ENCODE results near the gene DAPK3. TPM values are rescaled to one million over a fixed set of nuclear protein-coding genes. Genes with fewer than 3 reads are reported as not detected.

The DAPK3 gene
- total RNA-seq, 1 experiment from 2014 or later: 62.7 TPM

Small RNA genes lying within 50 kb of the gene (small RNA-seq; reads per million reads assigned to genes)
- 0 to 0.19 reads per million in 2 experiments for gene RN7SL202P
- gene SNORD37: 0.57 to 19.7 reads per million in 2 experiments

Other genes with a start within 250 kb of the DAPK3 start
- 10.5 and 16.7 TPM in 2 replicates for gene APBA3, start 209.4 kb downstream of the DAPK3 start, total RNA-seq (2014; rRNA removed; shearing (Covaris generic))
- gene MRPL54, start 208.4 kb downstream of the DAPK3 start, total RNA-seq (2014; rRNA removed; shearing (Covaris generic)): 31.0 and 33.8 TPM in 2 replicates
- not detected in 2 replicates for gene RAX2, start 198.9 kb downstream of the DAPK3 start, total RNA-seq (2014; rRNA removed; shearing (Covaris generic))
- 20.5 and 22.5 TPM in 2 replicates for gene MATK, start 184.7 kb downstream of the DAPK3 start, total RNA-seq (2014; rRNA removed; shearing (Covaris generic))
- 0.18 and 0.72 TPM in 2 replicates for gene ZFR2, start 102.1 kb downstream of the DAPK3 start, total RNA-seq (2014; rRNA removed; shearing (Covaris generic))
- gene ATCAY, start 90.4 kb downstream of the DAPK3 start, total RNA-seq (2014; rRNA removed; shearing (Covaris generic)): not detected in 2 replicates
- 1.2 and 2.5 TPM in 2 replicates for gene NMRK2, start 38.0 kb downstream of the DAPK3 start, total RNA-seq (2014; rRNA removed; shearing (Covaris generic))
- gene EEF2, start 14.4 kb upstream of the DAPK3 start, total RNA-seq (2014; rRNA removed; shearing (Covaris generic)): 1,726 and 1,742 TPM in 2 replicates
- 19.1 and 20.6 TPM in 2 replicates for gene PIAS4, start 36.6 kb upstream of the DAPK3 start, total RNA-seq (2014; rRNA removed; shearing (Covaris generic))
- 6.9 and 8.2 TPM in 2 replicates for gene ZBTB7A, start 95.8 kb upstream of the DAPK3 start, total RNA-seq (2014; rRNA removed; shearing (Covaris generic))
- gene MAP2K2, start 153.0 kb upstream of the DAPK3 start, total RNA-seq (2014; rRNA removed; shearing (Covaris generic)): 192 and 197 TPM in 2 replicates
- not detected in 2 replicates for gene CREB3L3, start 182.5 kb upstream of the DAPK3 start, total RNA-seq (2014; rRNA removed; shearing (Covaris generic))
- 10.0 and 12.1 TPM in 2 replicates for gene SIRT6, start 211.5 kb upstream of the DAPK3 start, total RNA-seq (2014; rRNA removed; shearing (Covaris generic))
- 0.05 and 0.16 TPM in 2 replicates for gene ANKRD24, start 211.6 kb upstream of the DAPK3 start, total RNA-seq (2014; rRNA removed; shearing (Covaris generic))

Data from SK-MEL-5 (cell line).